ENCODE measurements around the gene INTS11.

INTS11 gene

DNA sequence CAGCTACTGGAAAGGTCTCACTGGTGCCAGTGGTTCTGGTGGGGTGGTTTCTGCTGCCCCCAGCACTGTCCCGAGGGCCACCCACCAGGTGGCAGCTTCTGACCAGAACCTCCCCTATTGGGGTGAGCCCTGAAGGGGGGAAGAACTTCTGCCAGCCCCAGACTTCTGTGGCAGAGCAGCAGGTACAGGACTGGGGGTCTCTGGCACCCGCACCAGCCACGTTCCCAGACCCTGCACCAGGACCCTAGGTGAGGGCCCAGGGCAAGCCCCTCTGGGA lies 14.4 kb downstream of the INTS11 start:
- no peak for TF ChIP-seq CTCF (IDR thresholded peaks at IDR 0.05; ENCODE audit: control extremely low read depth, extremely low read depth, low read depth, missing control alignments)
- ChIA-PET POLR2A (no interaction called here), CTCF (interaction anchor here (1.1 to 2.1 kb wide), 3 partner anchors 10 to 65 kb away, joined by 3 to 7 read pairs (median 6); partner anchors contain the start of gene AURKAIP1)
- no peak for DNase-seq (ENCODE audit: extremely low spot score)

- POLR2A ChIA-PET: no interaction called here
- CTCF ChIA-PET: interaction anchor here (1.1 to 2.1 kb wide), 3 partner anchors 9 to 66 kb away, joined by 3 to 7 read pairs (median 6); partner anchors contain the start of gene AURKAIP1
- no peak for TF ChIP-seq CTCF (IDR thresholded peaks at IDR 0.05; ENCODE audit: control extremely low read depth, extremely low read depth, low read depth, missing control alignments)
- DNase-seq (ENCODE audit: extremely low spot score): no peak
Measured at GRCh38 chr1:1309251-1310108, 15.0 kb downstream of the INTS11 start.

GRCh38 chr1:1308756-1309250 lies 15.7 kb downstream of the INTS11 start:
- TF ChIP-seq CTCF (IDR thresholded peaks at IDR 0.05; ENCODE audit: control extremely low read depth, extremely low read depth, low read depth, missing control alignments): no peak
- ChIA-PET CTCF (interaction anchor here (2.1 kb wide), 2 partner anchors 9 to 66 kb away, joined by 6 to 7 read pairs; partner anchors contain the start of gene AURKAIP1), POLR2A (no interaction called here)
- DNase-seq (ENCODE audit: extremely low spot score): no peak

DNA sequence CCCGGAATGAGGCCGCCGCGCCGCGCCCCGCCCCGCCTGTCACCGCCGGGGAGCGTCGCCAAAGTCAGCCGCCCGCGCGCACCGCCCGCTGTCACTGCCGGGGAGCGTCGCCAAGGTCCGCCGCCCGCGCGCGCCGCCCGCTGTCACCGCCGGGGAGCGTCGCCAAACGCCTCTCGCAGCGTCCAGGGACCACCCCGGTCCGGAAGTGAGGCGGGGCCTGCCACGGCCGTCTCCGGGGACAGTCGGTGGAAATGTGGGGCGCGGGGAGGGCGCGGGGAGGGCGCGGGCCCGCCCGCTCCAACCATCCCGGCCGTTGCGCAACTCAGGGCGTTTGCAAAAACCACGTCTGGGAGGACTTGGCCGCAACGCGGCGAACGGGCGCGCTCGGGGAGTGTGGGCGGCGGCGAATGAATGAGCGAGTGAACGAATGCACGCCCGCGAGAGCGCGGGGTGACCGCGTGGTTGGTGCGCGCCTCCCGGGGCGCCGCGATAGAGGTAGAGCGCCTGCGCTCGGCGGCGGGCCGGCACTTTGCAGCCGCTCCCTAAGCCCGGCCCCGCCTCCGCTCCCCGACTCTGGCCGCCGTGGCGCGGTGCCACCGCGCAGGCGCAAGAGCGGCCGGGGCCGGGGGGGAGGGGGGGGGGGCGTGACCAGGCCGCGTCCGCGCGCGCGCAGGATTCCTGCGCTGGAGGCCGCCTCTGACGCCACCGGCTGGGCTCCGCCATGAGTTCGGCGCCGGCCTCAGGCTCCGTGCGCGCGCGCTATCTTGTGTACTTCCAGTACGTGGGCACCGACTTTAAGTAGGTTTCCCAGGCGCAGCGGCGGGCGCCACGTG lies 16.3 kb downstream of the INTS11 start, which contains the start of the genes ACAP3 and PUSL1:
TSS of gene ACAP3 (minus strand) at position 8 of the 833 bp plus-strand sequence. CDS start 115 bp downstream, outside the sequence.
TSS of gene PUSL1 (plus strand) at position 675 of the 833 bp plus-strand sequence. CDS start at position 722, 47 bp downstream.
- peak; percentile 98 for DNase-seq (ENCODE audit: extremely low spot score)
- ChIA-PET POLR2A (no interaction called here), CTCF (no interaction called here)
- TF ChIP-seq CTCF (IDR thresholded peaks at IDR 0.05; ENCODE audit: control extremely low read depth, extremely low read depth, low read depth, missing control alignments): peak; percentile 10

GRCh38 chr1:1307261-1307922 lies 17.1 kb downstream of the INTS11 start:
- POLR2A ChIA-PET: no interaction called here
- CTCF ChIA-PET: no interaction called here
- no peak for DNase-seq (ENCODE audit: extremely low spot score)
- no peak for TF ChIP-seq CTCF (IDR thresholded peaks at IDR 0.05; ENCODE audit: control extremely low read depth, extremely low read depth, low read depth, missing control alignments)
